Spinal cord (tissue), 10 donors: ENCODE measurements around the gene SLC6A8. TPM values are rescaled to one million over a fixed set of nuclear protein-coding genes. Genes with fewer than 3 reads are reported as not detected.
A peak's percentile ranks its signal among the peaks of the same experiment; 100 is the strongest.
"Not testable (repeated sequence)": the region's sequence is repeated elsewhere in the genome, so short reads cannot be mapped to it uniquely, and the experiment has no call there.

Source experiments
- DNase-seq, 6 donors: peaks; one replicate each; pipeline versions ENCODE4 v3.0.0 to v3.0.0-alpha.2; 2013 to 2015; ENCODE audit warnings: low spot score in 6 of 6, low read depth in 4 of 6
- H3K27ac ChIP-seq: one replicate; pipeline ENCODE4 v1.5.1; 2013; ENCODE audit warnings: low read depth, low read length, control low read depth
- H3K27me3 ChIP-seq: one replicate; pipeline ENCODE4 v1.6.1; 2013; ENCODE audit warnings: low read length; ENCODE audit not compliant: control insufficient read depth, insufficient read depth
- H3K36me3 ChIP-seq: one replicate; pipeline ENCODE4 v1.6.1; 2013; ENCODE audit warnings: low read length; ENCODE audit not compliant: control insufficient read depth, insufficient read depth
- H3K4me1 ChIP-seq: one replicate; pipeline ENCODE4 v1.6.1; 2013; ENCODE audit warnings: low read length; ENCODE audit not compliant: control insufficient read depth, insufficient read depth
- H3K4me3 ChIP-seq: one replicate; pipeline ENCODE4 v1.5.1; 2013; ENCODE audit warnings: low read depth, low read length, control low read depth
- H3K9me3 ChIP-seq: one replicate; pipeline ENCODE4 v1.6.1; 2013; ENCODE audit warnings: low read length; ENCODE audit not compliant: control insufficient read depth, insufficient read depth
- WGBS: methylation state at CpG from one replicate; pipeline ENCODE4 v1.1.5; 2013; ENCODE audit warnings: missing lambda C conversion rate; ENCODE audit not compliant: insufficient coverage; 5-methylcytosine and 5-hydroxymethylcytosine counted together
- polyA plus RNA-seq, 2 donors: library from polyadenylated mRNA; unstranded; fragments of 120-200 nt; gene quantifications; one replicate each; pipeline ENCODE4 v1.2.1, GENCODE V29; 2013; ENCODE audit not compliant: insufficient read length in 2 of 2
- small RNA-seq: library from RNA; depleted of rRNA; stranded (forward); fragments of <200 nt; gene quantifications from one replicate; pipeline ENCODE3, GENCODE V24; 2014; ENCODE audit warnings: low replicate concordance
- total RNA-seq, 2 donors: library from RNA; depleted of rRNA in 1 of 2; stranded (reverse); fragments of 120-200 nt in 1 of 2; fragments of >200 nt in 1 of 2; gene quantifications; one replicate each; pipeline versions ENCODE4 v1.2.3 to v1.2.4, GENCODE V29; 2013 to 2014
- donor health status: healthy.

SLC6A8 gene
- total and polyA plus RNA-seq, 4 donors, result 22.3 to 77.0 (median 47.5) TPM

GRCh38 chrX:153744210-153745066 lies 56.7 kb downstream of the SLC6A8 start:
- Histone ChIP-seq H3K4me3 (no peak overlapping the region), H3K27me3 (no peaks in the 10 kb centered on the region), H3K27ac (no peak overlapping the region), H3K9me3 (peaks cover 2% of the 10 kb centered on the region), H3K4me1 (peaks cover 13% of the 10 kb centered on the region), H3K36me3 (peaks cover 19% of the 10 kb centered on the region)
- DNase-seq, result peak in 2 of 6 donors; percentile 44 to 69
- WGBS, result 27% methylated on average over 35 of the region's 38 CpGs

DNA sequence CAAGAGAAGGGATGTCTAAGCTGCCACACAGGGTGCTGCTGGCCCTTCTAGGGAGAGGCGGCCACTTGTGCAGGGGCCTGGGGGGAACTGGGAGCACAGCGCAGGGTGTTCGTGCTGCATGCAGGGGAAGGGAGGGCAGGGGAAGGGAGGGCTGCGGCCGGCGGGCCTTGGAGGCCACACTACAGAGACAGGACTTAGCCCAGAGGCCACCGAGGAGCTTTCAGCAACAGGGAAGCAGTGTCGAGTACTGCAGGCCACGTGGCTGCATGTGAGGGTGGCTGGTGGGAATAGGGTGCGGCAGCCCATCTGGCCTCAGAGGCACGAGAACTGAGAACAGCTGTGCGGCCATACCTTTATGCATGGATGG lies 57.3 kb downstream of the SLC6A8 start:
- not testable (repeated sequence) for H3K4me3 ChIP-seq, H3K27me3 ChIP-seq, H3K9me3 ChIP-seq, H3K27ac ChIP-seq, DNase-seq
- 60% methylated on average over 12 of the region's 12 CpGs for WGBS
- Histone ChIP-seq H3K4me1 (peaks cover 13% of the 10 kb centered on the region), H3K36me3 (peaks cover 14% of the 10 kb centered on the region)

Small RNA genes within 50 kb of the gene (small RNA-seq; reads per million reads assigned to genes)
- gene RN7SL687P, result not detected

Other genes starting within 250 kb of the SLC6A8 start
- gene TREX2, start 241.9 kb upstream of the SLC6A8 start, total RNA-seq, result under 1 TPM in 1 of 2 donors, not detected in 1; 0.77 TPM
- gene TREX2, start 241.9 kb upstream of the SLC6A8 start, polyA plus RNA-seq, result under 1 TPM; 0.41 to 0.50 TPM
- gene HAUS7, start 217.3 kb upstream of the SLC6A8 start, total RNA-seq, result 10 to 100 TPM; 11.6 to 36.2 TPM
- gene HAUS7, start 217.3 kb upstream of the SLC6A8 start, polyA plus RNA-seq, result 10 to 100 TPM; 20.3 to 33.4 TPM
- 10 to 100 TPM; 40.2 to 68.0 TPM for gene BGN, start 192.9 kb upstream of the SLC6A8 start, total RNA-seq
- 100 to 1,000 TPM in 1 of 2 donors, 10 to 100 TPM in 1; 98.9 to 136 TPM for gene BGN, start 192.9 kb upstream of the SLC6A8 start, polyA plus RNA-seq
- gene ATP2B3, start 170.3 kb upstream of the SLC6A8 start, total RNA-seq, result 10 to 100 TPM; 11.8 to 14.8 TPM
- gene ATP2B3, start 170.3 kb upstream of the SLC6A8 start, polyA plus RNA-seq, result 10 to 100 TPM; 18.4 to 20.1 TPM
- gene CCNQ, start 88.8 kb upstream of the SLC6A8 start, total RNA-seq, result 10 to 100 TPM; 14.8 to 19.8 TPM
- gene CCNQ, start 88.8 kb upstream of the SLC6A8 start, polyA plus RNA-seq, result 10 to 100 TPM; 28.7 to 29.3 TPM
- under 1 TPM; 0.55 to 0.79 TPM for gene DUSP9, start 40.7 kb upstream of the SLC6A8 start, total RNA-seq
- 1 to 10 TPM; 2.1 to 3.1 TPM for gene DUSP9, start 40.7 kb upstream of the SLC6A8 start, polyA plus RNA-seq
- gene PNCK, start 14.1 kb upstream of the SLC6A8 start, total RNA-seq, result 10 to 100 TPM; 24.2 to 38.6 TPM
- gene PNCK, start 14.1 kb upstream of the SLC6A8 start, polyA plus RNA-seq, result 100 to 1,000 TPM; 131 to 142 TPM
- gene BCAP31, start 36.5 kb downstream of the SLC6A8 start, total RNA-seq, result 100 to 1,000 TPM; 106 to 121 TPM
- gene BCAP31, start 36.5 kb downstream of the SLC6A8 start, polyA plus RNA-seq, result 100 to 1,000 TPM; 166 to 173 TPM
- 1 to 10 TPM; 4.1 to 7.7 TPM for gene ABCD1, start 36.9 kb downstream of the SLC6A8 start, total RNA-seq
- gene ABCD1, start 36.9 kb downstream of the SLC6A8 start, polyA plus RNA-seq, result 10 to 100 TPM in 1 of 2 donors, 1 to 10 TPM in 1; 9.4 to 10.6 TPM
- 10 to 100 TPM; 14.6 to 21.7 TPM for gene PLXNB3, start 76.3 kb downstream of the SLC6A8 start, total RNA-seq
- 100 to 1,000 TPM; 132 to 136 TPM for gene PLXNB3, start 76.3 kb downstream of the SLC6A8 start, polyA plus RNA-seq
- 1 to 10 TPM; 1.2 to 1.3 TPM for gene SRPK3, start 93.1 kb downstream of the SLC6A8 start, total RNA-seq
- 10 to 100 TPM in 1 of 2 donors, 1 to 10 TPM in 1; 7.5 to 10.6 TPM for gene SRPK3, start 93.1 kb downstream of the SLC6A8 start, polyA plus RNA-seq
- gene IDH3G, start 106.4 kb downstream of the SLC6A8 start, total RNA-seq, result 10 to 100 TPM; 36.3 to 59.0 TPM
- gene IDH3G, start 106.4 kb downstream of the SLC6A8 start, polyA plus RNA-seq, result 100 to 1,000 TPM; 122 to 138 TPM
- gene SSR4, start 106.7 kb downstream of the SLC6A8 start, total RNA-seq, result 100 to 1,000 TPM in 1 of 2 donors, 10 to 100 TPM in 1; 95.5 to 317 TPM
- 100 to 1,000 TPM; 166 to 186 TPM for gene SSR4, start 106.7 kb downstream of the SLC6A8 start, polyA plus RNA-seq
- 10 to 100 TPM; 49.2 to 57.0 TPM for gene PDZD4, start 142.6 kb downstream of the SLC6A8 start, total RNA-seq
- gene PDZD4, start 142.6 kb downstream of the SLC6A8 start, polyA plus RNA-seq, result 100 to 1,000 TPM; 228 to 243 TPM
- gene L1CAM, start 198.2 kb downstream of the SLC6A8 start, total RNA-seq, result 10 to 100 TPM; 26.3 to 93.3 TPM
- 100 to 1,000 TPM; 165 to 179 TPM for gene L1CAM, start 198.2 kb downstream of the SLC6A8 start, polyA plus RNA-seq
- gene AVPR2, start 216.7 kb downstream of the SLC6A8 start, total RNA-seq, result under 1 TPM in 1 of 2 donors, not detected in 1; 0.11 TPM
- gene AVPR2, start 216.7 kb downstream of the SLC6A8 start, polyA plus RNA-seq, result under 1 TPM; 0.21 to 0.24 TPM
- gene ARHGAP4, start 238.3 kb downstream of the SLC6A8 start, total RNA-seq, result 10 to 100 TPM; 14.9 to 20.4 TPM
- gene ARHGAP4, start 238.3 kb downstream of the SLC6A8 start, polyA plus RNA-seq, result 10 to 100 TPM; 26.0 to 26.5 TPM
- gene NAA10, start 247.1 kb downstream of the SLC6A8 start, total RNA-seq, result 10 to 100 TPM; 26.9 to 60.0 TPM
- gene NAA10, start 247.1 kb downstream of the SLC6A8 start, polyA plus RNA-seq, result 100 to 1,000 TPM; 106 to 115 TPM